ENCODE measurements around the gene LPCAT1.

GRCh38 chr5:1505506-1506241, 18.1 kb downstream of the LPCAT1 start:
- TF ChIP-seq SIN3A (IDR thresholded peaks at IDR 0.05; ENCODE audit: borderline replicate concordance, insufficient read depth, low read depth, low read length) (no peak), CTCF (IDR thresholded peaks at IDR 0.05) (no peak), POLR2AphosphoS5 (IDR thresholded peaks at IDR 0.05; ENCODE audit: low read depth, low read length) (no peak)

Data from Panc1 (cell line).